HepG2 (cell line): Measurements from ENCODE around the gene DRAXIN. TPM values are rescaled to one million over a fixed set of nuclear protein-coding genes. Genes with fewer than 3 reads are reported as not detected.

Source experiments
- ATAC-seq: fragments of 200-7000 bp; cut with Tn5 transposase; 3 replicates; pipeline ENCODE4 v1.9.1; 2020; ENCODE audit warnings: mild to moderate bottlenecking, moderate library complexity
- BruUV-seq: library from RNA; stranded (reverse); fragments of 400-500 nt; replicated peaks from 2 replicates; lab custom pipeline; 2021; lab: Mats Ljungman, UMichigan
- CTCF ChIA-PET: fragments of 300-600 bp; formaldehyde crosslinking; extraction: SDS; loops from one replicate; lab custom pipeline; 2021; ENCODE audit warnings: low total read pairs, inconsistent platforms, low intra/inter-chr PET ratio; lab: Yijun Ruan, JAX
- POLR2A ChIA-PET: fragments of 350-600 bp; sonication (Branson Sonifier 250); formaldehyde crosslinking; loops from one replicate; lab custom pipeline; 2020; ENCODE audit warnings: antibody characterized with exemption, inconsistent platforms; lab: Yijun Ruan, JAX
- DNase-seq: peaks from one replicate; pipeline ENCODE4 v3.0.0-alpha.2; 2015; ENCODE audit warnings: low spot score
- FAIRE-seq: peaks from 3 replicates; lab custom pipeline; 2011; peaks lifted over from hg19 to GRCh38; lab: Jason Lieb, UNC
- H2AFZ ChIP-seq: one replicate; pipeline ENCODE4 v1.6.1; 2011; ENCODE audit warnings: low read length, inconsistent platforms
- H3K27ac ChIP-seq: fragments of 300-600 bp; 3 replicates; pipeline ENCODE4 v1.8.0; 2011; ENCODE audit warnings: mixed run types, mild to moderate bottlenecking, mixed read lengths, low read length, inconsistent platforms; ENCODE audit not compliant: insufficient read depth; ENCODE audit errors: extremely low read length
- H3K27me3 ChIP-seq, 2 experiments: fragments of 200-600 bp in 1 of 2; 2 replicates in 1 of 2; 3 replicates in 1 of 2; pipeline versions ENCODE4 v1.6.0 to v1.8.0; 2011; ENCODE audit warnings: low read length in 2 of 2, mild to moderate bottlenecking in 2 of 2, moderate library complexity in 2 of 2, inconsistent platforms in 1 of 2; ENCODE audit not compliant: insufficient read depth in 2 of 2, control insufficient read depth in 1 of 2
- H3K36me3 ChIP-seq, 2 experiments: fragments of 200-600 bp in 1 of 2; replicated peaks in 1 of 2; 2 replicates in 1 of 2; 3 replicates in 1 of 2; pipeline versions ENCODE4 v1.5.1 to v1.8.0; 2011; ENCODE audit warnings: low read length in 2 of 2, inconsistent platforms in 1 of 2; ENCODE audit not compliant: insufficient read depth in 2 of 2, control insufficient read depth in 1 of 2
- H3K4me1 ChIP-seq: 2 replicates; pipeline ENCODE4 v1.5.1; 2012; ENCODE audit warnings: low read length, inconsistent platforms; ENCODE audit not compliant: insufficient read depth
- H3K4me2 ChIP-seq: 2 replicates; pipeline ENCODE4 v1.6.0; 2011; ENCODE audit warnings: low read depth, low read length, inconsistent platforms
- H3K4me3 ChIP-seq, 3 experiments: fragments of 200-600 bp in 1 of 3; sonication (generic), shearing (Covaris generic) in 1 of 3; replicated peaks in 1 of 3; 2 replicates each; pipeline ENCODE4 v1.5.1; 2011 to 2016; ENCODE audit warnings: low read length in 3 of 3, inconsistent platforms in 2 of 3, low read depth in 2 of 3, mild to moderate bottlenecking in 2 of 3, control low read depth in 1 of 3, mixed read lengths in 1 of 3; ENCODE audit not compliant: insufficient read depth in 1 of 3
- H3K79me2 ChIP-seq: one replicate; pipeline ENCODE4 v1.6.1; 2011; ENCODE audit warnings: low read length, inconsistent platforms; ENCODE audit not compliant: insufficient read depth
- H3K9ac ChIP-seq: 2 replicates; pipeline ENCODE4 v1.6.0; 2011; ENCODE audit warnings: mild to moderate bottlenecking, low read depth, low read length, inconsistent platforms; ENCODE audit not compliant: insufficient read depth
- H3K9me3 ChIP-seq: 2 replicates; pipeline ENCODE4 v1.5.1; 2012; ENCODE audit warnings: mild to moderate bottlenecking, low read length
- H4K20me1 ChIP-seq: 2 replicates; pipeline ENCODE4 v1.6.0; 2011; ENCODE audit warnings: inconsistent platforms, mild to moderate bottlenecking, low read length, moderate library complexity; ENCODE audit not compliant: insufficient read depth
- ATF5 ChIP-seq: sonication (generic); formaldehyde crosslinking; IDR thresholded peaks from 2 replicates; pipeline ENCODE4 v1.4.0; 2020; ENCODE audit warnings: mild to moderate bottlenecking, low read depth, missing genetic modification reagents
- CCDC6 ChIP-seq: sonication (generic); formaldehyde crosslinking; IDR thresholded peaks from 2 replicates; pipeline ENCODE4 v1.8.1; 2022; ENCODE audit warnings: mild to moderate bottlenecking, missing genetic modification reagents, moderate library complexity
- HDAC2 ChIP-seq: sonication (generic); formaldehyde crosslinking; IDR thresholded peaks from 2 replicates; pipeline ENCODE4 v1.4.0; 2020; ENCODE audit warnings: missing genetic modification reagents
- MBD4 ChIP-seq: IDR thresholded peaks from 2 replicates; pipeline ENCODE4 v1.6.1; 2012; ENCODE audit warnings: low read length, inconsistent platforms, borderline replicate concordance
- NCOA1 ChIP-seq: sonication (generic); formaldehyde crosslinking; IDR thresholded peaks from 2 replicates; pipeline ENCODE4 v1.9.0; 2021; ENCODE audit warnings: missing genetic modification reagents
- TEAD3 ChIP-seq: optimal IDR thresholded peaks from 2 replicates; pipeline ENCODE3; 2016; ENCODE audit warnings: borderline replicate concordance
- TGIF2 ChIP-seq: IDR thresholded peaks from 2 replicates; pipeline ENCODE4 v1.6.1; 2016; ENCODE audit warnings: control low read depth, missing compliant biosample characterization
- THAP11 ChIP-seq: IDR thresholded peaks from 2 replicates; pipeline ENCODE4 v1.6.1; 2016; ENCODE audit warnings: missing biosample characterization, missing genetic modification reagents
- XBP1 ChIP-seq: sonication (generic); formaldehyde crosslinking; IDR thresholded peaks from 2 replicates; pipeline ENCODE4 v1.5.0; 2020; ENCODE audit warnings: missing genetic modification reagents
- ZFP91 ChIP-seq: sonication (generic); formaldehyde crosslinking; IDR thresholded peaks from 2 replicates; pipeline ENCODE4 v1.9.0; 2022; ENCODE audit warnings: missing genetic modification reagents, mild to moderate bottlenecking, borderline replicate concordance
- ZIK1 ChIP-seq: sonication (generic); formaldehyde crosslinking; IDR thresholded peaks from 2 replicates; pipeline ENCODE4 v1.5.0; 2020; ENCODE audit warnings: mild to moderate bottlenecking, low read depth, missing genetic modification reagents, borderline replicate concordance
- ZNF224 ChIP-seq: sonication (generic); formaldehyde crosslinking; IDR thresholded peaks from 2 replicates; pipeline ENCODE4 v1.5.0; 2020; ENCODE audit warnings: mild to moderate bottlenecking, missing genetic modification reagents
- ZNF264 ChIP-seq: sonication (generic); formaldehyde crosslinking; IDR thresholded peaks from 2 replicates; pipeline ENCODE4 v1.4.0; 2020; ENCODE audit warnings: missing genetic modification reagents
- ZNF430 ChIP-seq: sonication (generic); formaldehyde crosslinking; IDR thresholded peaks from 2 replicates; pipeline ENCODE4 v1.9.0; 2021; ENCODE audit warnings: mild to moderate bottlenecking, missing genetic modification reagents
- ZNF720 ChIP-seq: sonication (generic); formaldehyde crosslinking; IDR thresholded peaks from 2 replicates; pipeline ENCODE4 v1.4.0; 2020; ENCODE audit warnings: missing genetic modification reagents
- ZNF75D ChIP-seq: sonication (generic); formaldehyde crosslinking; IDR thresholded peaks from 2 replicates; pipeline ENCODE4 v1.8.1; 2023; ENCODE audit warnings: missing genetic modification reagents, mild to moderate bottlenecking, borderline replicate concordance
- ZNF773 ChIP-seq: sonication (generic); formaldehyde crosslinking; IDR thresholded peaks from 2 replicates; pipeline ENCODE4 v1.4.0; 2020; ENCODE audit warnings: missing genetic modification reagents, borderline replicate concordance
- WGBS: methylation state at CpG from one replicate; pipeline ENCODE4 v1.1.6; 2017; ENCODE audit warnings: low lambda C conversion rate; 5-methylcytosine and 5-hydroxymethylcytosine counted together
- in situ Hi-C: cut with HindIII; loops from 2 replicates; pipeline ENCODE4 v1.10.0; 2017; ENCODE audit warnings: low pct_unique_long_range_greater_than_20kb; ENCODE audit not compliant: extremely low pct_ligation_motif_present
- intact Hi-C: fragments of 100-400 bp; cut with micrococcal nuclease; formaldehyde crosslinking; loops from one replicate; pipeline ENCODE4 v1.10.0; 2022; ENCODE audit not compliant: unreplicated experiment
- polyA plus RNA-seq, 8 experiments: library from polyadenylated mRNA; depleted of rRNA in 3 of 8; stranded (reverse) in 7 of 8; unstranded in 1 of 8; fragments of >200 nt; fragmentation: Illumina TruSeq in 4 of 8; extraction: Trizol in 4 of 8; gene quantifications; 2 replicates each; pipeline versions ENCODE4 v1.2.1 to v1.2.3, GENCODE V29; 2011 to 2016; ENCODE audit warnings: low read depth in 4 of 8, missing spikeins in 1 of 8, mixed read lengths in 1 of 8; ENCODE audit not compliant: insufficient read depth in 1 of 8
- total RNA-seq, 5 experiments: library from RNA; depleted of rRNA; stranded (reverse); fragments of >200 nt; fragmentation: Illumina TruSeq; extraction: Trizol; gene quantifications; 2 replicates each; pipeline ENCODE4 v1.2.3, GENCODE V29; 2016; ENCODE audit warnings: low read depth in 1 of 5

The DRAXIN gene
- total and polyA plus RNA-seq, 2 of the 13 experiments (the other 11 are each of a cell fraction or from before 2014, with no cell fraction given), result 0.02 TPM; not detected in 1

- no peak for FAIRE-seq
- no peaks in the 10 kb centered on the region for H3K36me3 ChIP-seq
- no peak overlapping the region for H3K4me2 ChIP-seq
- H2AFZ ChIP-seq, result no peak overlapping the region
- no peak for ATAC-seq
- no peak for DNase-seq
- CTCF ChIA-PET, result no interaction called here
- BruUV-seq, result no TSS peak
- 52% methylated on average over 5 of the region's 15 CpGs for WGBS
- H3K4me3 ChIP-seq, result no peak overlapping the region
- in situ Hi-C loops, result no loop called here
- no peak for TF ChIP-seq ZNF224 (CRISPR knock-in tag)
- TF ChIP-seq HDAC2 (CRISPR knock-in tag), result no peak
- no peak for TF ChIP-seq ZNF720
- TF ChIP-seq MBD4, result no peak
- no peak for TF ChIP-seq ZNF75D
- no peak for TF ChIP-seq THAP11 (CRISPR knock-in tag)
- TF ChIP-seq ZIK1 (CRISPR knock-in tag), result no peak
- no peak for TF ChIP-seq ZNF773
- TF ChIP-seq ZFP91 (CRISPR knock-in tag), result no peak
- no peak for TF ChIP-seq ZNF430 (CRISPR knock-in tag)
- TF ChIP-seq ATF5 (CRISPR knock-in tag), result no peak
- TF ChIP-seq CCDC6 (CRISPR knock-in tag), result no peak
- no peak for TF ChIP-seq NCOA1 (CRISPR knock-in tag)
- no peak for TF ChIP-seq TEAD3 (CRISPR knock-in tag)
- no peak for TF ChIP-seq XBP1
- TF ChIP-seq ZNF264 (CRISPR knock-in tag), result no peak
- no peak for TF ChIP-seq TGIF2 (CRISPR knock-in tag)
- H4K20me1 ChIP-seq, result no peaks in the 10 kb centered on the region
- intact Hi-C loops, result no loop called here
- H3K27ac ChIP-seq, result no peak overlapping the region
- POLR2A ChIA-PET, result no interaction called here
- no peaks in the 10 kb centered on the region for H3K4me1 ChIP-seq
- no peaks in the 10 kb centered on the region for H3K79me2 ChIP-seq
- H3K27me3 ChIP-seq, result peaks cover 18 to 75% of the 10 kb centered on the region in 2 experiments
- H3K9ac ChIP-seq, result no peak overlapping the region
- H3K9me3 ChIP-seq, result no peaks in the 10 kb centered on the region
These were observed 10.0 kb downstream of the DRAXIN start for GRCh38 chr1:11701551-11701961.
